SH-SY5Y (cell line): Measurements from ENCODE around the gene REXO1.

Experiments
- GATA2 ChIP-seq: IDR thresholded peaks from 2 replicates; pipeline ENCODE4 v1.6.1; 2011; ENCODE audit warnings: mild to moderate bottlenecking, low read depth, low read length
- GATA3 ChIP-seq: IDR thresholded peaks from 2 replicates; pipeline ENCODE4 v1.6.1; 2011; ENCODE audit warnings: low read depth, mild to moderate bottlenecking, low read length, moderate library complexity

GRCh38 chr19:1863638-1864479, 15.6 kb upstream of the REXO1 start:
- no peak for TF ChIP-seq GATA3
- no peak for TF ChIP-seq GATA2
